Caco-2 (cell line): Measurements from ENCODE around the gene MS4A10. TPM values are rescaled to one million over a fixed set of nuclear protein-coding genes. Genes with fewer than 3 reads are reported as not detected.

Experiments used
- BruUV-seq: library from RNA; stranded (reverse); fragments of 400-500 nt; replicated peaks from 2 replicates; lab custom pipeline; 2021; lab: Mats Ljungman, UMichigan
- CTCF ChIA-PET: fragments of 300-600 bp; sonication (Branson Sonifier 250); formaldehyde crosslinking; loops from one replicate; lab custom pipeline; 2022; ENCODE audit warnings: antibody characterized with exemption; lab: Charles Lee
- POLR2A ChIA-PET: fragments of 300-600 bp; sonication (Branson Sonifier 250); formaldehyde crosslinking; loops from one replicate; lab custom pipeline; 2022; ENCODE audit warnings: antibody characterized with exemption; lab: Charles Lee
- DNase-seq, 2 experiments: peaks; one replicate each; pipeline versions ENCODE4 v3.0.0 to v3.0.0-alpha.2; 2020 to 2022
- H3K27me3 ChIP-seq: replicated peaks from 2 replicates; pipeline ENCODE4 v1.6.0; 2011; ENCODE audit warnings: low read length; ENCODE audit not compliant: control insufficient read depth, insufficient read depth
- H3K36me3 ChIP-seq: 2 replicates; pipeline ENCODE4 v1.5.1; 2011; ENCODE audit warnings: low read length; ENCODE audit not compliant: control insufficient read depth, insufficient read depth
- H3K4me1 ChIP-seq: fragments of 250-450 bp; sonication (Bioruptor Pico); 2 replicates; pipeline ENCODE4 v1.5.1; 2020; ENCODE audit warnings: mild to moderate bottlenecking
- H3K4me3 ChIP-seq: 2 replicates; pipeline ENCODE4 v1.5.1; 2011; ENCODE audit warnings: low read depth, mild to moderate bottlenecking, control low read depth, low read length
- H3K9me3 ChIP-seq: fragments of 250-450 bp; sonication (Bioruptor Pico); 2 replicates; pipeline ENCODE4 v1.5.1; 2020; ENCODE audit warnings: mild to moderate bottlenecking, moderate library complexity
- H3K27ac Mint-ChIP-seq: one replicate; pipeline ENCODE4 v1.8.0; 2022; ENCODE audit warnings: mixed read lengths; ENCODE audit not compliant: unreplicated experiment
- H3K27me3 Mint-ChIP-seq: one replicate; pipeline ENCODE4 v1.8.0; 2022; ENCODE audit warnings: mixed read lengths; ENCODE audit not compliant: insufficient read depth, unreplicated experiment
- H3K36me3 Mint-ChIP-seq: one replicate; pipeline ENCODE4 v1.8.0; 2022; ENCODE audit warnings: mild to moderate bottlenecking, mixed read lengths; ENCODE audit not compliant: insufficient read depth, unreplicated experiment
- H3K4me1 Mint-ChIP-seq: one replicate; pipeline ENCODE4 v1.8.0; 2022; ENCODE audit warnings: low read depth, mixed read lengths; ENCODE audit not compliant: unreplicated experiment
- H3K4me3 Mint-ChIP-seq: one replicate; pipeline ENCODE4 v1.8.0; 2022; ENCODE audit warnings: mild to moderate bottlenecking, moderate library complexity, mixed read lengths; ENCODE audit not compliant: unreplicated experiment
- H3K9me3 Mint-ChIP-seq: one replicate; pipeline ENCODE4 v1.8.0; 2022; ENCODE audit warnings: mixed read lengths; ENCODE audit not compliant: unreplicated experiment
- intact Hi-C: fragments of 100-400 bp; cut with micrococcal nuclease; formaldehyde crosslinking; loops from one replicate; pipeline ENCODE4 v1.10.0; 2022; ENCODE audit not compliant: unreplicated experiment
- total RNA-seq: library from RNA; stranded (reverse); gene quantifications from 2 replicates; pipeline ENCODE4 v1.2.3, GENCODE V29; 2022
- TF ChIP-seq, protein P1 (sequence below), 2 experiments: fragments of 200-600 bp in 1 of 2; IDR thresholded peaks; 1 replicate in 1 of 2; 2 replicates in 1 of 2; pipeline versions ENCODE4 v1.5.1 to v1.8.0; 2011 to 2022; ENCODE audit warnings: antibody characterized with exemption in 1 of 2, control low read depth in 1 of 2, inconsistent platforms in 1 of 2, low read depth in 1 of 2, low read length in 1 of 2, mild to moderate bottlenecking in 1 of 2, moderate library complexity in 1 of 2; ENCODE audit not compliant: insufficient read depth in 1 of 2, severe bottlenecking in 1 of 2, unreplicated experiment in 1 of 2

MS4A10 gene
- total RNA-seq, 1 experiment from 2014 or later = 0.14 TPM

DNA sequence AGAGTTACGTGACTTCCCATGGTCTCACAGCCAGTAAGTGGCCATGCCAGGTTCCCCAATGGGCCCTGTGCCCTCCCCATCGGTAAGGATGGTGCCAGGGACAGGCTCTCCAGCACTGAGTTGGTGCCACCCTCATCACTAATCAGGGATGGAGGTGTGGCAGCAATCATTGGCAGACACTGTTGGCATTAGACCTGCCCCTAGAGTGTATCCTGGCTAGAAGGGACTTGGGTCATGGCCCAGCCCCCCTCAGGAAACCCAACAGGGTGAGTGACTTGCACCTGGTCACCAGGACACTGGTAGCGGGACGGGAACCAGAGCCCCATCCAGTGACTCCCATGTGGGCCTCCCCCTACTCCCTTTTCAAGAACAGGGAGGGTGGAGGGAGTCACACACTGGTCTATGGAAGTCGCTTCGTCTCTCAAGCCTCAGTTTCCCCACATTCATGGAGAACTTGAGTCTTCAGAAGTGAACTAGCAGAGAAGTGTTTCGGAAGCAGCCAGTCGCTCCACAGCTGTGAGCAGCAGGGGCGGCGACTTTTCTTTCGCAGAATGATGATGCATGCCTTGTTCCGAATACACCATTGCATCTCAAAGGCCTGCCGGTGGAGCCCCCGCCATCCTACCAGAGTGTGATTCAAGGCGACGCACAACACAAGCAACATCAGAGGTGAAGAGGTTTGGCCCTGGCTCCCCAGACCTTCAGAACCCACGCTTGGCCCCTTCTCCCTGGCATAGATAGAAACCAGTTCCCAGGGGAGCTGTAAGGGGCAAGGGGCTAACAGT, 12.9 kb downstream of the MS4A10 start:
- Mint-ChIP-seq H3K9me3 (peaks cover 1% of the 10 kb centered on the region), H3K4me3 (no peak overlapping the region), H3K36me3 (no peaks in the 10 kb centered on the region), H3K27ac (no peak overlapping the region), H3K27me3 (peaks cover 19% of the 10 kb centered on the region), H3K4me1 (no peaks in the 10 kb centered on the region)
- POLR2A ChIA-PET = no interaction called here
- DNase-seq = no peak
- no peaks in the 10 kb centered on the region for H3K36me3 ChIP-seq
- no peaks in the 10 kb centered on the region for H3K9me3 ChIP-seq
- CTCF ChIA-PET = no interaction called here
- BruUV-seq = no TSS peak
- no peaks in the 10 kb centered on the region for H3K4me1 ChIP-seq
- TF ChIP-seq, protein P1, sequence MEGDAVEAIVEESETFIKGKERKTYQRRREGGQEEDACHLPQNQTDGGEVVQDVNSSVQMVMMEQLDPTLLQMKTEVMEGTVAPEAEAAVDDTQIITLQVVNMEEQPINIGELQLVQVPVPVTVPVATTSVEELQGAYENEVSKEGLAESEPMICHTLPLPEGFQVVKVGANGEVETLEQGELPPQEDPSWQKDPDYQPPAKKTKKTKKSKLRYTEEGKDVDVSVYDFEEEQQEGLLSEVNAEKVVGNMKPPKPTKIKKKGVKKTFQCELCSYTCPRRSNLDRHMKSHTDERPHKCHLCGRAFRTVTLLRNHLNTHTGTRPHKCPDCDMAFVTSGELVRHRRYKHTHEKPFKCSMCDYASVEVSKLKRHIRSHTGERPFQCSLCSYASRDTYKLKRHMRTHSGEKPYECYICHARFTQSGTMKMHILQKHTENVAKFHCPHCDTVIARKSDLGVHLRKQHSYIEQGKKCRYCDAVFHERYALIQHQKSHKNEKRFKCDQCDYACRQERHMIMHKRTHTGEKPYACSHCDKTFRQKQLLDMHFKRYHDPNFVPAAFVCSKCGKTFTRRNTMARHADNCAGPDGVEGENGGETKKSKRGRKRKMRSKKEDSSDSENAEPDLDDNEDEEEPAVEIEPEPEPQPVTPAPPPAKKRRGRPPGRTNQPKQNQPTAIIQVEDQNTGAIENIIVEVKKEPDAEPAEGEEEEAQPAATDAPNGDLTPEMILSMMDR (IDR thresholded peaks at IDR 0.05; ENCODE audit: insufficient read depth in 1 of 2, low read depth in 1 of 2, low read length in 1 of 2, severe bottlenecking in 1 of 2, unreplicated experiment in 1 of 2) = no peak
- intact Hi-C loops = no loop called here
- no peaks in the 10 kb centered on the region; the same call in 1 of the 2 replicates for H3K27me3 ChIP-seq
- no peak overlapping the region for H3K4me3 ChIP-seq

DNA sequence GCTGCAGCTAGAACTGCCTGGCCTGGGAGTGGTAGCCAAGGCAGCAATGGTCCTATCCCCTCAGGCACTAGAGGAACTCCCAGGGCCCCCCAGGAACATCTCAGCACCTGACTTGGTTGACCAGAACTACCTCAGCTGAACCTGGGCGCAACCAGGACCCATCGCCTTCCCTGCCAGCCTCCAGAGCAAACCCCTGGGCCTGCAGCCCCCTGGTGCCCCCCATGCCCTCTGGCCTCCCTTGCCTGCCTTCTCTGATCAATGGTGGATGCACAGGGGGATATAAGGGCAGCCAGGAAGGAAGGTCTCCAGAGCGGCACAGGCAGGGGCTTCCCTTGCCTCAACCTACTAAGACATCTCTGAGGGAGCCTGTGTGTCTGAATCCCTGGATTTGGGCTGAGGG, 13.5 kb downstream of the MS4A10 start:
- CTCF ChIA-PET = no interaction called here
- Mint-ChIP-seq H3K27ac (no peak overlapping the region), H3K9me3 (no peaks in the 10 kb centered on the region)

DNA sequence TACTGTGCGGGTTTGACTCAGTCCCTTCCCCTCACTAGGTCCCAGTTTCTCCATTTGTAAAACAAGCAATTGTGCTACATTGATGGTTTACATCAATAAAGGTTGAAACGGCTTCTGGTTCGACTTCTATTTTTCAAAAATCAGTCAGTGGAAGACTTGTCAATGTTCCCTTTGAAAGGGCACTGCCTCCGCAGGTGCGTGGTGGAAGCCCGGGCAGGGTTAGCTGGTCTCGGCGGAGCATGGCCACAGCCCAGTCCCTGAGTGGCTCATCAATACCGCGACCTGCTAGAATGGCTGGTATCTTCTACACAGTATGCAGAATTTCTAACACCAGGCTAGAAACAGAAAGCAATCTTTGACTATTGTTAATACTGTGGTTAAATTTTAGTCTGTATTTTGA, 16.1 kb downstream of the MS4A10 start:
- Mint-ChIP-seq H3K27me3 (peaks cover 14% of the 10 kb centered on the region), H3K27ac (no peak overlapping the region), H3K4me1 (no peaks in the 10 kb centered on the region), H3K9me3 (no peaks in the 10 kb centered on the region), H3K36me3 (no peaks in the 10 kb centered on the region), H3K4me3 (no peak overlapping the region)
- ChIA-PET CTCF (no interaction called here), POLR2A (no interaction called here)
- no TSS peak for BruUV-seq
- TF ChIP-seq, protein P1 (IDR thresholded peaks at IDR 0.05; ENCODE audit: insufficient read depth in 1 of 2, low read depth in 1 of 2, low read length in 1 of 2, severe bottlenecking in 1 of 2, unreplicated experiment in 1 of 2) = no peak
- intact Hi-C loops = no loop called here
- DNase-seq = no peak
- Histone ChIP-seq H3K9me3 (no peaks in the 10 kb centered on the region), H3K4me3 (no peak overlapping the region), H3K4me1 (no peaks in the 10 kb centered on the region), H3K27me3 (no peaks in the 10 kb centered on the region; the same call in 1 of the 2 replicates), H3K36me3 (no peaks in the 10 kb centered on the region)

More for the DNA sequence above, 13.5 kb downstream of the MS4A10 start:
- no peaks in the 10 kb centered on the region for H3K9me3 ChIP-seq
- Mint-ChIP-seq H3K4me3 (no peak overlapping the region), H3K27me3 (peaks cover 17% of the 10 kb centered on the region), H3K36me3 (no peaks in the 10 kb centered on the region), H3K4me1 (no peaks in the 10 kb centered on the region)
- no peaks in the 10 kb centered on the region for H3K4me1 ChIP-seq
- H3K4me3 ChIP-seq = no peak overlapping the region
- DNase-seq = no peak
- no peaks in the 10 kb centered on the region; the same call in 1 of the 2 replicates for H3K27me3 ChIP-seq
- TF ChIP-seq, protein P1 (IDR thresholded peaks at IDR 0.05; ENCODE audit: insufficient read depth in 1 of 2, low read depth in 1 of 2, low read length in 1 of 2, severe bottlenecking in 1 of 2, unreplicated experiment in 1 of 2) = no peak
- intact Hi-C loops = no loop called here
- BruUV-seq = no TSS peak
- POLR2A ChIA-PET = no interaction called here
- H3K36me3 ChIP-seq = no peaks in the 10 kb centered on the region
